Retina (tissue), 1 donor: ENCODE measurements around the gene ALS2.
"Not testable (repeated sequence)": the region's sequence is repeated elsewhere in the genome, so short reads cannot be mapped to it uniquely, and the experiment has no call there.

Source experiments
- DNase-seq: peaks from one replicate; pipeline ENCODE4 v3.0.0-alpha.2; 2016

Gene ALS2

DNA sequence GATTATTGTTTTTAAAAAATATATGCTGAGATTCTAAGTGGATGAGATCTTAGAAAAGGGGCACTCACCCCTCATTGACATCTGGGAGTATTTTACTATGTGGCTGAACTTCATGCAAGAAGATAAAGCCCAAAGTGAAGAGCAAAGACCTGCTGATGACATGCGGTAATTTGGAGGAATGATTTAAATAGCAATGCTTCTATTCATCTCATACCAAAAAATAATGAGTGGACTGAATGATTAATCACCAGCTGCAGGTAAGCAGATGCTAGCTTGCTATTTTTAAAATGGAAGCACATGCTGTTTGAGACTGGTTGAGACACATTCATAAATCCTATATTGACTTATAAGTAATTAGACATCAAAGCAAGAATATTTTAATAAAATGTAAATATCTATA lies 12.9 kb upstream of the ALS2 start:
- no peak for DNase-seq

DNA sequence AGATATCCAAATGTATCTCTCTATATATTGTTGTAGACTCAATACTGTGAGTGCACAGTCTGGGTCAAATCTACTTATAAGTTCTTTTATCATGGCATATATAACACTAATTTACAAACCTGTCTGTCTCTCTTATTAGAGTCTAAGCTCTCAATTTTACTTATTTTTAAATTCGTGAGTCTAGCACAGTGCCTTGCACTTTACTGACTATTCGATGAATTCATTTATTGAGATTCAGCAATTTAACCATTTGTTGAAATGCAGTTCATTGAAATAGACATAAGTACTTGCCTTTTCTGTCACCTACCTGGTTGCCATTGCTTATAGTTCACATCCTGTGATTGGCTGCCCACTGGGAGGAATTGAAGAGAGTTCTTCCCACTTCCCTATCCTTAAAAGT lies 10.3 kb upstream of the ALS2 start:
- DNase-seq: no peak

GRCh38 chr2:201790291-201790690 lies 9.6 kb upstream of the ALS2 start:
- DNase-seq: no peak

DNA sequence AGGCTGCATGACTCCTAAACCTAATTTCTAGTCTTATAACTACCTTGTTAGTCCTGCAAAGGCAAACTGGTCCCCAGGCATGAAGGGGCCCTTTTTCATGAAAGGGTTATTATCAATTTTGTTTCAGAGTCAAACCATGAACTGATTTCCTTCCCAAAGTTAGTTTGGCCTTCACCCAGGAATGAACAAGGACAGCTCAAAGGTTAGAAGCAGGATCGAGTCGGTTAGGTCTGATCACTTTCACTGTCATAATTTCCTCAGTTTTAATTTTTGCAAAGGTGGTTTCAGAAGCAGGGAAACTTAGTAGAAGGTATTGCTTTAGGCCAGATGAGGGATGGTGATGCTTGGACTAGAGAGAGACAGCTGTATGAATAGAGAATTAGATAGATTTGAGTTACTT lies 8.7 kb upstream of the ALS2 start:
- no peak for DNase-seq

GRCh38 chr2:201788371-201788770 lies 7.6 kb upstream of the ALS2 start:
- no peak for DNase-seq

- DNase-seq: peak; percentile 52
Observed at GRCh38 chr2:201786471-201786870, 5.7 kb upstream of the ALS2 start.

DNA sequence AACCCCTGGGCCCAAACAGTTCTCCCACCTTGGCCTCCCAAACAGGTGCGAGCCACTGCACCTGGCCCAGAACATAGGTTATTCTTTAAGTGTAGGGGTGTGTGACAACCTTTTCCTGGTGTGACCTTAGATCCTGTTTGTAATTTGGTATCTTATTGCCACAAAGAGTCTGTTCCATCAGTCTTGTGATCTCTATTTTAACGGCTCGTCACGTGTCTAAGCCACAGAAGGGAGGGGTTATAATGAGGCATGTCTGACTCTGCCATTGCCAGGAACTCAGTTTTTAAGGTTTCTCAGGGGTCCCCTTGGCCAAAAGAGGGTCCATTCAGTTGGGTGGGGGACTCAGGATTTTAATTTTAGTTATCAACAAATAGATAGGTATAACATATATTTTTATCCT lies 4.4 kb upstream of the ALS2 start:
- DNase-seq: no peak

DNA sequence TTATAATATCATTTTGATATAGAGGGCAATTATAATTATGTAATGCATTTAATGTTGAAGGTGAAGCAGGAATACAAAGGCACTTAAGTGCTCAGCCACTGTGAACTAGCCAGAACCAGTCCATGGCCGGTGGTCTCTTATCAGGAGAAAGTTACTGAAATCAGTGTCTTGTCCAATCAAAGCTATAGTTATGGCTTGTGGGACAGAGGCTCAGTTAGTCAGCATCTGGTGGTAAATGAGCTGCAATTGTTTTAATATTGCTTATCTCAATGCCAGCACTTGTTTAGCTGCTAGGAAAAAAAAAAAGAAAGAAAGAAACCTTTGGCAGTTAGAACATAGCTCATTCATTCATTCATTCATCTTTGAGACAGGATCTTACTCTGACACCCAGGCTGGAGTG lies 3.8 kb upstream of the ALS2 start:
- no peak for DNase-seq

DNA sequence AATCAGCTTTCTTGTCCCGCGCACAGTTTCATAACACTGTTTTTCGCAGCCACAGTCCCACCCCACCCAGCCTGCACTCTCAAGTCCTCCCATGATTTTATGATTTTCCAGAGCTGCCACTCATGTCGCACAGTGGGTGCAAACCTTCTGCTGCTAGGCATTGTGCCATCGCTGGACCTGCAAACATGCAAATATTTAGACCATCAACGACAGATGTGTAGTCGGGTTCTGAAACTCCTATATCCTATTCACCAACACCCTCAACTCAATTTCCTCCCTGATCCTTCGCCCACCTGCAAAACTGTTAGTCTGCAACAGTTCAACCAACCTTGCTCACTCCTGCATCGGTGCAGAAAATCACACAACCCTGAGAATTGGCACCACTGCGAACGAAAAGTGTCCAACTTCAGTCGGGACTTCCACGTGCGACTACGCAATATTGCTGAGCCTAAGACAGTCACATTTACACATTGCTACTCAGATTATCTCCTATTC lies 871 bp upstream of the ALS2 start:
- DNase-seq: peak; percentile 52

GRCh38 chr2:201779901-201780673 lies 646 bp downstream of the ALS2 start:
- DNase-seq: no peak

DNA sequence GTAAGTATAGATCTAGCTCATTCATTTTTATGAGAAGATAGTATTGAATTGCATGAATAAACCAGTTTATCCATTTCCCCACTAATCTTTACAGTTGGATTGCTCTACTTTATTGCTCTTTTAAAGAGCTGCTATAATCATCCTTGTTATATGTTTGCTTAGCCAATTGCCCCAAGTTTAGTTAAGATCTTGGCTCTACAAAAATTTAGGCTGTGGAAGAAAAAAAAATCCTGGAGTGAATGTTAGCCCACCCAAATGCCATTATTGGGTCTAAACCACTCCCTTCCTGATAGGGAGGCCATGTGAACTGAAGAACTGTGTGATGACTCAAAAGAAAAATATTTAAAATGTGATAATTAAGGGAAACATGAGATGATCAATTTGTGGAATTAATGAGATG lies 2.9 kb downstream of the ALS2 start:
- no peak for DNase-seq

- DNase-seq: no peak
Observed at GRCh38 chr2:201777043-201777442, 3.7 kb downstream of the ALS2 start.

GRCh38 chr2:201775326-201775725 lies 5.4 kb downstream of the ALS2 start:
- no peak for DNase-seq

GRCh38 chr2:201774546-201774945 lies 6.2 kb downstream of the ALS2 start:
- no peak for DNase-seq

GRCh38 chr2:201773990-201774389 lies 6.7 kb downstream of the ALS2 start:
- no peak for DNase-seq

DNA sequence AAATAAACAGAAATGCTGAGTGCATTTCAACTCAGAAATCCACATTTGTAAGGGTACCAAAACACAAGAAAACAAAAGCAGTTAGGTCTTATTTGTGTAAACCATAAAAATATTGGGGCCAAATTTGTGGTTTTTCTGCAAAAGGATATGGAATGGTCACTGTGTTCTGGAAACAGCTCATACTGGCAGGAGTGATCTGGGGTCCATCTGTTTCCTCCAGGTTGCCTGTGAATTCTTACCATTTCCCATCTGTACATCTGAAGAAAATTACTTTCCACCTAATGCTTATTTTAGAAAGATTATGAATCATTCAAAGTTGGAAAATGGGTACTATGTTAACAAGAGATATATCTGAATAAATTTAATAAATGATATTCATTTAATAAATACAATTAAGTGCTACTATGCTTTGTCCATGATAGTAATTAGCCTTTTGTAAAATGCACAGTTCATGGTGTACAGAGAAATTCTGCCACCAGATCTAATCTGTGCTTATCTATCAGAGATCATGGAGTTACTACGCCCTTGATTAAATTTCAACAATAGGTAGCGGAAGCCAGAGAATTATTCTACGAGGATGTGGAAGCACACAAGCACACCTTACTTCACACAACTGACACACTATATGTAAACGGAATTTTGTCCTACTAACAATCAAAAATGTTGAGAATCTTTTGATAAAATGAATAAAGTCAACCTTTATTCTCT lies 10.9 kb downstream of the ALS2 start:
- no peak for DNase-seq

- no peak for DNase-seq
Observed at GRCh38 chr2:201768918-201769317, 11.8 kb downstream of the ALS2 start.

DNA sequence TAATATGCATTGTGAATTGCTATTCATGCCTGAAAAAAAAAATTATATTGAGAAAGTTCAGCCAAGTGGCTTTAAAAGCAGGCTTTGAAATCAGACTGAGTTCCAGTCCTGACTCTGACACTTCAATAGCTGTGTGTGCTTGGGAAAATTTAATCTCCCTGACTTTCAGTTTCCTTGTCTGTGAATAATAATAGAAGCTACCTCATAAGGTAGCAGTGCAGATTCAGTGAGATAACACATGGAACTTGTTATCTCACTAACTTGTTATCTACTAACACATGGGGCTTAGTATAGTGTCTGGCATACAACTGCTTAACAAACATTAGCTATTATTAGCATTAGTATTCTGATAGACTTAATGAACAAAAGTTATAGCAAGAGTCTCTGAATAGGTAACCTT lies 14.9 kb downstream of the ALS2 start:
- DNase-seq: no peak

GRCh38 chr2:201764469-201764868 lies 16.3 kb downstream of the ALS2 start:
- not testable (repeated sequence) for DNase-seq

DNA sequence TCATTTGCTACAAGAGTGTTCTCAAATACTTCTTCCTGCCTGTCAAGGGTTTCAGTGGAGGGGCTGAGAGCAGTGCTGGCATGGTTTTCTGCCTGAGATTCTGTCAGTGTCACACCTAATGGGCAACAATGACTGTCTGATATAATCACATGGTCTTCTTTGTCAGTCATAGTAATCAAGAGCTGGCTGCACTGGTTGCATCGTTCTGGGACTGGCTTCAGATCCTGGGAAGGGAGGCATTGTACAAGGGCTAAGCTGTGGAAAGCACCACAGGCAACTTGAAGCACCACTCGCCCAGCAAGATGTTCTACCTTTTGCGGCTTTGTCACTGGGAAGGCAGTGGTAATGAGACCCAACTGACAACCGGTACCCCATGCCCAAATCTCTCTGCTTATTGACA lies 19.6 kb downstream of the ALS2 start:
- no peak for DNase-seq

- DNase-seq: no peak
Observed at GRCh38 chr2:201759567-201759966, 21.2 kb downstream of the ALS2 start.

- no peak for DNase-seq
Observed at GRCh38 chr2:201758873-201759272, 21.9 kb downstream of the ALS2 start.

DNA sequence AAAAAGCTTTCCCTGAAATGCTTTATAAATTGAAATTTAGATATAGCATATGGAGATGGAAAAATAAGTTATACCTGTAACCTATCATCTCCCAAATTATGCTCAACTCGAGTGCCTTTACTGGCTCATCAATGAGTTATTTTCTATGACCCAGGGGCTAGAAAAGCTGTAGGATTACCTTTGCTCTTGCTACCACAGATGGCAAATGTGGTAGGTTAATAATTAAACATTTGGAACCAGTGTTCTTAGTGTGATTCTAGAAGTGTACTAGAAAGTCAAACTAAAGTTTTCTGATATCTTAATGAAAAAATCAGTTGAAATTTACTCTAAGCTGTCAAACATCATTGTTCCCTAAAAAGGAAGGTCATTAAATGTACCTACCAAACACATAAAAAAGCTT lies 22.5 kb downstream of the ALS2 start:
- no peak for DNase-seq

GRCh38 chr2:201754717-201755415 lies 25.9 kb downstream of the ALS2 start:
- DNase-seq: no peak
